Gastroesophageal sphincter (tissue), 3 donors: Measurements from ENCODE around the gene YAP1.

ENCODE experiments used
- EP300 ChIP-seq: sonication (generic); formaldehyde crosslinking; IDR thresholded peaks from one replicate; pipeline ENCODE4 v1.6.1; 2017; ENCODE audit warnings: antibody characterized with exemption, mild to moderate bottlenecking
- POLR2AphosphoS5 ChIP-seq: sonication (generic); formaldehyde crosslinking; IDR thresholded peaks from one replicate; pipeline ENCODE4 v1.6.1; 2017; ENCODE audit warnings: antibody characterized with exemption
- TF ChIP-seq, protein P1 (sequence below), 4 experiments: fragments of 200-600 bp in 2 of 4; fragments of 450-650 bp in 2 of 4; sonication (generic) in 1 of 4; IDR thresholded peaks; one replicate each; pipeline ENCODE4 v1.5.1; 2017 to 2019; ENCODE audit warnings: antibody characterized with exemption in 4 of 4, mild to moderate bottlenecking in 2 of 4, moderate library complexity in 2 of 4

GRCh38 chr11:102134597-102134996 is 24.4 kb downstream of the YAP1 start:
- TF ChIP-seq, protein P1, sequence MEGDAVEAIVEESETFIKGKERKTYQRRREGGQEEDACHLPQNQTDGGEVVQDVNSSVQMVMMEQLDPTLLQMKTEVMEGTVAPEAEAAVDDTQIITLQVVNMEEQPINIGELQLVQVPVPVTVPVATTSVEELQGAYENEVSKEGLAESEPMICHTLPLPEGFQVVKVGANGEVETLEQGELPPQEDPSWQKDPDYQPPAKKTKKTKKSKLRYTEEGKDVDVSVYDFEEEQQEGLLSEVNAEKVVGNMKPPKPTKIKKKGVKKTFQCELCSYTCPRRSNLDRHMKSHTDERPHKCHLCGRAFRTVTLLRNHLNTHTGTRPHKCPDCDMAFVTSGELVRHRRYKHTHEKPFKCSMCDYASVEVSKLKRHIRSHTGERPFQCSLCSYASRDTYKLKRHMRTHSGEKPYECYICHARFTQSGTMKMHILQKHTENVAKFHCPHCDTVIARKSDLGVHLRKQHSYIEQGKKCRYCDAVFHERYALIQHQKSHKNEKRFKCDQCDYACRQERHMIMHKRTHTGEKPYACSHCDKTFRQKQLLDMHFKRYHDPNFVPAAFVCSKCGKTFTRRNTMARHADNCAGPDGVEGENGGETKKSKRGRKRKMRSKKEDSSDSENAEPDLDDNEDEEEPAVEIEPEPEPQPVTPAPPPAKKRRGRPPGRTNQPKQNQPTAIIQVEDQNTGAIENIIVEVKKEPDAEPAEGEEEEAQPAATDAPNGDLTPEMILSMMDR (IDR thresholded peaks at IDR 0.05) = no peak
- TF ChIP-seq EP300 = no peak
- TF ChIP-seq POLR2AphosphoS5 = no peak
